Activated CD4-positive, alpha-beta T cell treated with anti-CD3 and anti-CD28 coated beads for 48 hours (primary cell): ENCODE results near the gene NPFF.

Experiments
- DNase-seq: peaks from one replicate; pipeline ENCODE4 v3.0.0-alpha.2; 2020

Gene NPFF

GRCh38 chr12:53472056-53472582 lies 35.2 kb downstream of the NPFF start:
- no peak for DNase-seq

DNA sequence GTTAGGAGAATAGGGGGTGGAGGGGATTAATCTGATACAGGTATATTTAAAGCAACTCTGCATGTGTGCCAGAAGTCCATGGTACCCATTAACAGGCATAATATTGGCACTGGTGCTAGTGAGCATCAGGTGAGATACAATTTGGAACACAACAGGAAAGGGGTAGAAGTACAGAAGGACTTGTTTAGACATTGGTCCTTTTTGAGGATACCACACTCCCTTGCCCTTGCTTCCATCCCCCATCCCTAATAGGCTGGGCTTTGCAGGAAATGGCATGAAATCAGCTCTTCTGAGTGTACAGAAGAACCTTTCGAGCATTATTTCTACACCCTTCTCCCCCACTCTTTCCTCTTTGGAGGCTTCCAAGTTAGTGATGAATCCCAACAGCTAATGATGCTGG lies 39.0 kb downstream of the NPFF start:
- no peak for DNase-seq

- DNase-seq = no peak
These were observed 39.4 kb downstream of the NPFF start for GRCh38 chr12:53467880-53468279.

GRCh38 chr12:53467082-53467481 lies 40.2 kb downstream of the NPFF start:
- DNase-seq = no peak

DNA sequence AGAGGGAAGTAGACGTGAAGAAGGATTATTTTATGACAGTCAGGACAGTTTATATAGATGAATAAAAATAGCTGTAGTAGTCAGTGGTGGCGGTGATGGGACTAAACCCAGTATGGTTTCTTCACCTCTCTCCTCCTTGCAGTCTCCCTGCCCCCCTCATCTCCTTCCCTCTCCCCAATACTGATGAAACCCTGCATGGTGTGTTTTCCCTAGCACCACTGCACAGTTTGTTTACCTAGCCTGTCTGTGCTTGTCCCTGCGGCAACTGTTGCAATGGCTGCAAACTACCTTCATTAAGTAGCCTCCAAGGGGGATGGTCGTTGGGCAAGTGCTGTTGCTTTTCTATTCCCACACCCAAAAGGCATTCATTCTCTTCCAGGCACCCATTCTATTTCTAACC lies 40.6 kb downstream of the NPFF start:
- no peak for DNase-seq

DNA sequence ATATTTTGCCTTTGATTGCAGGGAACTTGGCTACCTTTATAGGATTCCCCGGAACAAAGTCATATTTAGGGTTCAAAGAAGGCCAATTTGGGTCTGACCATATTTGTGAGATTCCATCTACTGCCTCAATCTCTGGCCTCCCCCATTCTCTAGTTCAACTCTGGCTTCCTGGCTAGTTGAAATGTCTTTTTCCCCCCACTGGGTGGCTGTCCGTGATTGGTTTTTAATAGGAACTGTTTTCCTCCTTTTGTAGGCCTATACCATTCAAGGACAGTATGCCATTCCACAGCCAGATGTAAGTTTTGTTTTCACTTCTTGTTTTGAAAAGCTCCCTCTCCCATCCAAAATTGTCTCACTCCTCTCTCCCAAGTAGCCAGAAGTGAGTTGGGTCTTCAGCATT lies 41.6 kb downstream of the NPFF start:
- no peak for DNase-seq

GRCh38 chr12:53464685-53465418 lies 42.4 kb downstream of the NPFF start:
- no peak for DNase-seq

DNA sequence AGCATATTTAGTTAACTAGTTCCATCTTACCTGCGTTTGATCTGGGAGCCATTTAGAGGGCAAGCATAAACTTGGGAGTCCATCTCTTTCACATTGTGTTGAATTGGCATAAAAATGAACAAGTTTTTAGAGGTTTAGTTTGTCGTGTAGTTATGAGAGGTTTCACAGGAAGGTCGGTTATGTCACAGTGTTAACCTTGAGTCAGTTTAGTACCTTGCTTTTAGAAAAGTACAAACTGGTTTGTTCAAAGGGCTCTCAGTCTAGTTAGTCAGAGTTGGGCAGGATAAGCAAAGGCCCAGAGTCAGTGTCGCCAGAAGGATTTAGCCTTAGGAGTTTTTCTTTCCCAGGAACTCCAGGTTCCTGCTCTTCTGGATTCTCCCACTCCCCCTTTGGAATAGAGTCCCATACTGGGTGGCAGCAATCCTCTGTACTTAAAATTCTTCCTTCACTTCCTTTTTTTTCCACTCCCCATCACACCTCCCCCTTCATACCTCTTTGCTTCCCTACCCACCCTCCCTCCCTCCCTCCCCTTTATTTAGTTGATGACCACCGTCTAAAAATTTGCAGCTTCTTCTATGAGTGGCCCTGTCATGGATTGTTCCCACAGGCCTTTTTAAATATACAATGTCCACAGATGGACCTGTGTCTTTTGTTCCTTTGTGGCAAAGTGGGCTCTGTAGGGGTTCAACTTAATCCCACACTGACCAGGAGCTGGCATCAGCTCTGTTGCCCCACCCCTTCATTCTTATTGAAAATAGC lies 43.3 kb downstream of the NPFF start:
- DNase-seq = no peak

DNA sequence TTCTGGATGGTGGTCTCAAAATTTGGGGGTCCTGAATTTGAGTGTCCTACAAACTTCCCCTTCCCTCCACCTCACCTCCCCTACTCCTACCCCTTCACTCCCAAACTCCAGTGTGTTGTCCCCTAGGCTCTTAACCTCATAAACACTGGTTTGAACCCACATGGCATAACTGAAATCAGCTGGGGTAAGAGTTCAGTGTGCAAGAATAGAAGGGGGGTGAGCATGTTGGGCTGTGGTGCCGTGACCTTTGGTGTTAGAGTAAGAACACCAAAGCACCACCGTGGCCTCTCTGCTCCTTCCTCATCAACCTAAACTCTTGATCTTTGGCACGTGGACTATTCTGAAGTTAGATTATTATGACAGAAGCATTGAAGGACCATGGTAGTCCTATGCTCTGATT lies 44.3 kb downstream of the NPFF start:
- DNase-seq = no peak

DNA sequence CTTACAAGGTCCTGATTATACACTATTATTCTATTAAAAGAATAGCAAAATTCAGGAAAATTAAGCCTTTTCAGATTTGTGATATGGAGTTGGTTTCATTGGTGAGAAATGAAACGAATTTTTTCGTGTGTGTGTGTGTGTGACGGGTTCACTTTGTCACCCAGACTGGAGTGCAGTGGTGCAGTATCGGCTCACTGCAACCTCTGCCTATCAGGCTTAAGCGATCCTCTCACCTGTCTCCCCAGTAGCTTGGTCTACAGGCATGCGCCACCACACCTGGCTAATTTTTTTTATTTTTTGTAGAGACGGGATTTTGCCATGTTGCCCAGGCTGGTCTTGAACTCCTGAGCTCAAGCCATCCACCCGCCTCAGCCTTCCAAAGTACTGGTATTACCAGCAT lies 45.7 kb downstream of the NPFF start:
- DNase-seq = no peak

GRCh38 chr12:53461059-53461458 lies 46.2 kb downstream of the NPFF start:
- DNase-seq = no peak

GRCh38 chr12:53459097-53459496 lies 48.2 kb downstream of the NPFF start:
- DNase-seq = no peak
